ENCODE measurements around the gene PRRT2.
A peak's percentile ranks its signal among the peaks of the same experiment; 100 is the strongest.
"Not testable (repeated sequence)": the region's sequence is repeated elsewhere in the genome, so short reads cannot be mapped to it uniquely, and the experiment has no call there.

The PRRT2 gene

GRCh38 chr16:29791845-29792807 lies 19.9 kb upstream of the PRRT2 start:
- no peaks in the 10 kb centered on the region for H3K27me3 ChIP-seq (ENCODE audit: control insufficient read depth, insufficient read depth, low read length)
- no peaks in the 10 kb centered on the region for H3K9me3 ChIP-seq (ENCODE audit: control insufficient read depth, low read depth, low read length)
- peak overlapping the region; percentile 87 for H3K9ac ChIP-seq (ENCODE audit: low read length)
- peak overlapping the region; percentile 85 for H3K4me3 ChIP-seq (ENCODE audit: low read length)
- no peak overlapping the region for H3K27ac ChIP-seq (ENCODE audit: low read length)
- peaks cover 11% of the 10 kb centered on the region for H3K36me3 ChIP-seq (ENCODE audit: control insufficient read depth, low read depth, low read length)
- peaks cover 14% of the 10 kb centered on the region for H3K4me1 ChIP-seq (ENCODE audit: control insufficient read depth, low read depth, low read length)

- not testable (repeated sequence) for H3K9me3 ChIP-seq (ENCODE audit: control insufficient read depth, low read depth, low read length); H3K9ac ChIP-seq (ENCODE audit: low read length); H3K4me3 ChIP-seq (ENCODE audit: low read length); H3K27ac ChIP-seq (ENCODE audit: low read length); H3K27me3 ChIP-seq (ENCODE audit: control insufficient read depth, insufficient read depth, low read length)
- peaks cover 21% of the 10 kb centered on the region for H3K36me3 ChIP-seq (ENCODE audit: control insufficient read depth, low read depth, low read length)
- H3K4me1 ChIP-seq (ENCODE audit: control insufficient read depth, low read depth, low read length): peaks cover 14% of the 10 kb centered on the region
These were observed 18.8 kb upstream of the PRRT2 start for GRCh38 chr16:29793153-29793552.

GRCh38 chr16:29794231-29794710 lies 17.7 kb upstream of the PRRT2 start:
- no peaks in the 10 kb centered on the region for H3K27me3 ChIP-seq (ENCODE audit: control insufficient read depth, insufficient read depth, low read length)
- no peak overlapping the region for H3K9ac ChIP-seq (ENCODE audit: low read length)
- peaks cover 14% of the 10 kb centered on the region for H3K4me1 ChIP-seq (ENCODE audit: control insufficient read depth, low read depth, low read length)
- H3K9me3 ChIP-seq (ENCODE audit: control insufficient read depth, low read depth, low read length): no peaks in the 10 kb centered on the region
- H3K27ac ChIP-seq (ENCODE audit: low read length): no peak overlapping the region
- H3K36me3 ChIP-seq (ENCODE audit: control insufficient read depth, low read depth, low read length): peaks cover 32% of the 10 kb centered on the region
- H3K4me3 ChIP-seq (ENCODE audit: low read length): no peak overlapping the region

DNA sequence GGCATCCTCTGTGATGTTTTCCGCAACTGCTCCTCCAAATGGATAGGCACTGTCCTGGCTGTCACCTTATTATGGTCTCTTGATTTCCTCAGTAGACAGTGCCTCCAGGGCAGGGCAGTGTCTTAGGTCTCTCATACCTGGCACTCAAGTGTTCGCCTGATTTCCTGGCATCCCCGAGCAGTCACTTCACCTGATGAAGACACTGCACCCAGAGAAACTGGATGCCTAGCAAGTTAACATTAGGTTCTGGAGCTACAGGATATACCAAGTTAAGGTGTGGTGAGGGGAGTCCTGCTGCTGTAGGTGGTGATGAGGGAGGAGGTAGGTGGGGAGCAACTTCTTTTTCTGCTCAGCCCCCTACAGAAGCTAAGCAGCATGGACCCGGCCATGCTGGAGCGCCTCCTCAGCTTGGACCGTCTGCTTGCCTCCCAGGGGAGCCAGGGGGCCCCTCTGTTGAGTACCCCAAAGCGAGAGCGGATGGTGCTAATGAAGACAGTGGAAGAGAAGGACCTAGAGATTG lies 9.5 kb upstream of the PRRT2 start:
- peaks cover 61% of the 10 kb centered on the region for H3K36me3 ChIP-seq (ENCODE audit: control insufficient read depth, low read depth, low read length)
- peaks cover 10% of the 10 kb centered on the region for H3K4me1 ChIP-seq (ENCODE audit: control insufficient read depth, low read depth, low read length)
- no peaks in the 10 kb centered on the region for H3K27me3 ChIP-seq (ENCODE audit: control insufficient read depth, insufficient read depth, low read length)
- no peak overlapping the region for H3K27ac ChIP-seq (ENCODE audit: low read length)
- H3K4me3 ChIP-seq (ENCODE audit: low read length): no peak overlapping the region
- no peak overlapping the region for H3K9ac ChIP-seq (ENCODE audit: low read length)
- no peaks in the 10 kb centered on the region for H3K9me3 ChIP-seq (ENCODE audit: control insufficient read depth, low read depth, low read length)

DNA sequence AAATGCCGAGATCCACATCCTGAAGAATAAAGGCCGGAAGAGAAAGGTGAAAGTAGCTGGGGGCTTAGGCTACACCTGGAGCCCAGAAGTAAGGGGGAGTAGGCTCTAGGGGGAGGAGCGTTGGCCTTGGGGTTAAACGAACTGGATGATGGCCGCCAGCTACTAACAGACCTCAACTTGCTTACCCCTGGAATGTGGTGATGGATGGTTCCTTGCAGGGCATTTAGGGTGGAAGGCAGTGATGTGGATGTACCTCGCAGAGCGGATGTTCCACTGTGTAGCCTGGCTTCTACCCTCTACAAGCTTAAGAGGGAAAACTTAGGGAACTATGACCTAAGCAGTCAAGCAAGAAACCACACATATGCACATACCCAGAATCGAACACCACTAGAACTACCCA lies 8.0 kb upstream of the PRRT2 start:
- Histone ChIP-seq H3K9me3 (ENCODE audit: control insufficient read depth, low read depth, low read length) (no peaks in the 10 kb centered on the region), H3K36me3 (ENCODE audit: control insufficient read depth, low read depth, low read length) (peaks cover 54% of the 10 kb centered on the region), H3K27me3 (ENCODE audit: control insufficient read depth, insufficient read depth, low read length) (no peaks in the 10 kb centered on the region), H3K4me3 (ENCODE audit: low read length) (peak overlapping the region; percentile 84), H3K9ac (ENCODE audit: low read length) (peak overlapping the region; percentile 79), H3K27ac (ENCODE audit: low read length) (no peak overlapping the region), H3K4me1 (ENCODE audit: control insufficient read depth, low read depth, low read length) (peaks cover 17% of the 10 kb centered on the region)

- Histone ChIP-seq H3K27me3 (ENCODE audit: control insufficient read depth, insufficient read depth, low read length) (no peaks in the 10 kb centered on the region), H3K4me3 (ENCODE audit: low read length) (peak overlapping the region; percentile 84), H3K4me1 (ENCODE audit: control insufficient read depth, low read depth, low read length) (peaks cover 24% of the 10 kb centered on the region), H3K9ac (ENCODE audit: low read length) (peak overlapping the region; percentile 79), H3K36me3 (ENCODE audit: control insufficient read depth, low read depth, low read length) (peaks cover 52% of the 10 kb centered on the region), H3K9me3 (ENCODE audit: control insufficient read depth, low read depth, low read length) (no peaks in the 10 kb centered on the region), H3K27ac (ENCODE audit: low read length) (peak overlapping the region; percentile 88)
These were observed 7.3 kb upstream of the PRRT2 start for GRCh38 chr16:29804455-29805231.

DNA sequence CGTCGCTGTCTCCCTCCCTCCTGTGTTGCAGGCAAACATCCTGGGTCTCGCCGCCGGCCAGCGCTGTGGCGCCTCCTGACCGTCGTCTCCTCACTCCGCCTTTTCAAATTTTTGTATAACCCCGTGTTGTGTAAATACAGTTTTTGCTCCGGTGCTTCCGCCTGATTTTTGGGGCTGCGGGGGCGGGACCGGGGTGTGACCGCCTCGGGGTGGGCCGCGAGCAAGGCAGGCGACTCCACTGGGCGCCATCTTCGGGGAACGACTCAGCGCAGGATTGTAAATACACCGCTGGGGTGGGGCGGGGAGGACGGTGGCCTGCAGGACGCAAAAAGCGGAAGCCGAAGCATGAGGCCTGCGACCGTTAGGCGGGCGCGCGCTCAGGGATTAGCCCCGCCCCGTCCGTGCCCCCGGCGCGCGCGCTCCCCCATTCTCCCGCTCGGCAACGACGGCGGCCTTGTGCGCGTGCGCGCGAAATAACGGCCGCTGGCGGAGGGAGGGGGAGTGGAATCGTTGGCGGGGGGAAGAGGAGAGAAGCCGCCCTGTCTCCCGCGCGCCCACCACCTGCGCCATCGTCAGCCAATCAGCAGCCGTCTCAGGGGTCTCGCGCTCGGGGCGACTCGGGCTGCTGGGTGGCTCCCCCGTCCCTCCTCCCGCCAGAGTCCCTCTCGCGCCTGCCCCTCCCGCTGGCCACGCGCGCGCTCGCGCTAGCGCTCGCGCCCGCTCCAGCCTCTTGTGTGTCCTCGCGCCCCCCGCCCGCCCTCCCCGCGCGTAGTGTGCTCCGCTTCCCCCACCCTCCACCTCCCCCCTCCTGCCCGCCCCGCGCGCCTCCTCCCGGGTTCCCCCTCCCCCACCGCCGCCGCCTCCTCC lies 6.5 kb upstream of the PRRT2 start:
- Histone ChIP-seq H3K9ac (ENCODE audit: low read length) (peak overlapping the region; percentile 79), H3K27me3 (ENCODE audit: control insufficient read depth, insufficient read depth, low read length) (no peaks in the 10 kb centered on the region), H3K36me3 (ENCODE audit: control insufficient read depth, low read depth, low read length) (peaks cover 49% of the 10 kb centered on the region), H3K4me3 (ENCODE audit: low read length) (peak overlapping the region; percentile 84), H3K9me3 (ENCODE audit: control insufficient read depth, low read depth, low read length) (no peaks in the 10 kb centered on the region), H3K4me1 (ENCODE audit: control insufficient read depth, low read depth, low read length) (peaks cover 30% of the 10 kb centered on the region), H3K27ac (ENCODE audit: low read length) (peak overlapping the region; percentile 88)

DNA sequence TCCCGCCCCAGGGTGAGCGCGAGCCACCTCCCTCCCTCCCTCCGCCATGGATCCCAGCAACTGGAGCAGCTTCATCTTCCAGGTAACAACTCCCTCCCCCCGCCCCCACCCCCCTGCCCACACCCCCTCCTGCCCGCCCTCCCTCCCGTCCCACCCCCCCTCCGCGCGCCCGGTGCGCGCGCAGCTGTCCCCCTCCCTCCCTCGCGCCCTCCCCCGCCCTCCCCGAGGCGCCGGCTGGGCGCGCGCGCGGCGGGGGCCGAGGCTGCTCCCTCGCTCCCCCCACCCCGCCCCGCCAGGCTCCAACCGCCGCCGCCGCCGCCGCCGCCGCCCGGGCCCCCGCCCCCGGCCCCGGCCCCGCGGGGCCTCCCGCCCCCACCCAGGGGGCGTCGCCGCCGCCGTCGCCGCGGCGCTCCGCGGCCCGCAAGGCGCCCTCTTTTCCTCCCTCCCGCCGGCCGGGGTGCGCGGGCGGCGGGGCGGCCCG lies 5.9 kb upstream of the PRRT2 start, which contains the start of gene MAZ:
Gene MAZ, plus strand, starts transcription at position 431 of the 481 bp plus-strand sequence. CDS start 173 bp downstream, outside the sequence.
- peak within 1 kb of the TSS; percentile 86 for H3K4me3 ChIP-seq (ENCODE audit: low read length)
- H3K4me1 ChIP-seq (ENCODE audit: control insufficient read depth, low read depth, low read length): peaks cover 34% of the 10 kb centered on the region
- no peak within 1 kb of the TSS for H3K27ac ChIP-seq (ENCODE audit: low read length)
- H3K36me3 ChIP-seq (ENCODE audit: control insufficient read depth, low read depth, low read length): peaks cover 44% of the 10 kb centered on the region
- no peaks in the 10 kb centered on the region for H3K27me3 ChIP-seq (ENCODE audit: control insufficient read depth, insufficient read depth, low read length)
- H3K9me3 ChIP-seq (ENCODE audit: control insufficient read depth, low read depth, low read length): no peaks in the 10 kb centered on the region
- H3K9ac ChIP-seq (ENCODE audit: low read length): peak within 1 kb of the TSS; percentile 83

DNA sequence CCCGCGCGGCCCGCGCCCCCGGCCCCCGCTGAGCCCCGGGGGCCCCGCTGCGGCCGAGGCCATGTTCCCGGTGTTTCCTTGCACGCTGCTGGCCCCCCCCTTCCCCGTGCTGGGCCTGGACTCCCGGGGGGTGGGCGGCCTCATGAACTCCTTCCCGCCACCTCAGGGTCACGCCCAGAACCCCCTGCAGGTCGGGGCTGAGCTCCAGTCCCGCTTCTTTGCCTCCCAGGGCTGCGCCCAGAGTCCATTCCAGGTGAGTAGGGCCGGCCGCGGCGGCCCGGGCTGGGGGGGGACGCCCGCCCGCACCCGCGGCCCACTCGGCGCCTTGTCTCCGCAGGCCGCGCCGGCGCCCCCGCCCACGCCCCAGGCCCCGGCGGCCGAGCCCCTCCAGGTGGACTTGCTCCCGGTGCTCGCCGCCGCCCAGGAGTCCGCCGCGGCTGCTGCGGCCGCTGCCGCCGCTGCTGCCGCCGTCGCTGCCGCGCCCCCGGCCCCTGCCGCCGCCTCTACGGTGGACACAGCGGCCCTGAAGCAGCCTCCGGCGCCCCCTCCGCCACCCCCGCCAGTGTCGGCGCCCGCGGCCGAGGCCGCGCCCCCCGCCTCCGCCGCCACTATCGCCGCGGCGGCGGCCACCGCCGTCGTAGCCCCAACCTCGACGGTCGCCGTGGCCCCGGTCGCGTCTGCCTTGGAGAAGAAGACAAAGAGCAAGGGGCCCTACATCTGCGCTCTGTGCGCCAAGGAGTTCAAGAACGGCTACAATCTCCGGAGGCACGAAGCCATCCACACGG lies 5.2 kb upstream of the PRRT2 start:
- Histone ChIP-seq H3K9me3 (ENCODE audit: control insufficient read depth, low read depth, low read length) (no peaks in the 10 kb centered on the region), H3K36me3 (ENCODE audit: control insufficient read depth, low read depth, low read length) (peaks cover 37% of the 10 kb centered on the region), H3K4me3 (ENCODE audit: low read length) (peak overlapping the region; percentile 86), H3K4me1 (ENCODE audit: control insufficient read depth, low read depth, low read length) (peaks cover 34% of the 10 kb centered on the region), H3K9ac (ENCODE audit: low read length) (peak overlapping the region; percentile 83), H3K27ac (ENCODE audit: low read length) (no peak overlapping the region), H3K27me3 (ENCODE audit: control insufficient read depth, insufficient read depth, low read length) (no peaks in the 10 kb centered on the region)

All from iPS-18a (cell line).